SW480 (cell line): ENCODE results near the gene USP6NL.

Experiments
- DNase-seq: peaks from one replicate; pipeline ENCODE4 v3.0.0-alpha.2; 2016; ENCODE audit warnings: low spot score

USP6NL gene

DNA sequence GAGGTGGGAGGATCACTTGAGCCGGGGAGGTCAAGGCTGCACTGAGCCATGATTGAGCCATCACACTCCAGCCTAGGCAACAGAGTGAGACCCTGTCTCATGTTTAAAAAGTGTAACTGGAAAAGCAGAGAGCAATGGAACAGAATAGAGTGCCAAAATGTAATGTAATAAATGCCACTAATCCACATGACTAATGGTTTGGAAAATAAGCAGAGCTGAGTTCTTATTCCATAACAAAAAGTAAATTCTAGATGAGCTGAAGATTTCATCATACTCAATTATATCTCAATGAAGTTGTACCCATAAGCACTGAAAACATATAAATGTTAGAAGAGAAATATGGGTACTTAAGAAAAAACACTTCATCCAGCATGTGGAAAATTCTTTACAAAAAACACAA, 132.6 kb downstream of the USP6NL start:
- DNase-seq: no peak

DNA sequence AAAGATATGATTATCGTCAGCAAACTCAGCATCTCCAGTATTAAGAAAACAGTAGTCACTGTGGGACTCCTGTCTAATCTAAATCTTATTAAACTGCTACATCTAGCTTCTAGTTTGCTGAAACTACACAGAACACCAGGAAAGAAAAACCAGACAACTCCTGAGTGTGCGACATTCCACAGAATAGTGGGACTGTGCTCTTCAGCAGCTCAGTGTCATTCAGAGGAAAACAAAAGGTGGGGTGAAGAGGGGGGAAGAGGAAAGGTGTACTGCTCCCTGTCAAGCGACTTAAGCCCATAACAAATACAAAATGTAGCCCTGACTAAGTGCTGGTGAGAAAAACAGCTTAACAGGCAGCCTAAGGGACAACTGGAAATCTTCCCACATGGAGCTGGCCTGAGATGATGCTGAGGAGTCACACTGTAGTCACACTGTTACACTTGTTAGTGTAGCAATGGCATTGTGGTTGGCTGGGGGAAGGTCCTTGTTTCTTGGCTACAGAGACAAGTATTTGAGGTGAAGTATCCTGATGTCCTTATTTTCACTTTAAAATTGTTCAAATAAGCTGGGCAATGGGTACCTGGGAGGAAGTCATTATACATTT, 135.5 kb downstream of the USP6NL start:
- DNase-seq: no peak

- no peak for DNase-seq
These were observed 138.2 kb downstream of the USP6NL start for GRCh38 chr10:11473128-11473760.

- peak; percentile 34 for DNase-seq
These were observed 139.2 kb downstream of the USP6NL start for GRCh38 chr10:11472158-11472753.

DNA sequence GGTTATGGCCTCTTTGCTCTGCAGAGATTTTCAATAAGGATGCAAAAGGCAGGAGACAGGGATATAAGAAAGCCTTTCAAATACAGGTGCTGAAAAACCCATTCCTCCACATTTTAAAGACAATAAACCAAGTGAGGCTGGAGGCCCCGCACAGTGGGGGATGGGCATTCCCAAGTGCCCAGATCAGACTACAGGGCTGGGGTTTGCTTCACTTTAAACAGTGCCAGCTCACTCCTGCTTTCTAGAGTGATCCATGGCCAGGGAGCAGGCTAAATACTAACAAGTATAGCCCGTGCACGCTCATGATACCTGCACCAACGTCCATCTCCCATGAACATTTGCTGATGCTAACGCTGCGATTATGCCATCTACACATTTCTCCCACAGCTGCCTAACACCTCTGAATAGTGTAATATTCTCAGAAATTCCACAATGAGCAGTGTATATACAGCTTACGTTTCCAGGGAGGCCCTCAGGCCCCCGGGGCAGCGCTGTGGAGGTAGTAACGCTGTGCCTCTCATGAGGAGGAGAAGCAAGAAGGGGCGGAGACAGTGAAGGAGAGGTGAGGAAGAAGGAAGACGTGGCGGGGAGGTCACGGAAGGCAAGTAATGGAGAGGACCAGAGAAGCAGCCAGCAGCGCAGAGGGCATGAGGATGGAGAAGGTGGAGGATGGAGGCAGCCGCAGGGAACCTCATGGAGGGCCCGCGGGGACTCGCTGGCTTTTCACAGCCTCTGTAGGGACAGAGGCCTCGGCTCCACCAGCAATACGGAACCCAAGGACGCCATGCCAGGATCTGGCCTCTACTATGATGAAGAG, 141.7 kb downstream of the USP6NL start:
- DNase-seq: no peak

DNA sequence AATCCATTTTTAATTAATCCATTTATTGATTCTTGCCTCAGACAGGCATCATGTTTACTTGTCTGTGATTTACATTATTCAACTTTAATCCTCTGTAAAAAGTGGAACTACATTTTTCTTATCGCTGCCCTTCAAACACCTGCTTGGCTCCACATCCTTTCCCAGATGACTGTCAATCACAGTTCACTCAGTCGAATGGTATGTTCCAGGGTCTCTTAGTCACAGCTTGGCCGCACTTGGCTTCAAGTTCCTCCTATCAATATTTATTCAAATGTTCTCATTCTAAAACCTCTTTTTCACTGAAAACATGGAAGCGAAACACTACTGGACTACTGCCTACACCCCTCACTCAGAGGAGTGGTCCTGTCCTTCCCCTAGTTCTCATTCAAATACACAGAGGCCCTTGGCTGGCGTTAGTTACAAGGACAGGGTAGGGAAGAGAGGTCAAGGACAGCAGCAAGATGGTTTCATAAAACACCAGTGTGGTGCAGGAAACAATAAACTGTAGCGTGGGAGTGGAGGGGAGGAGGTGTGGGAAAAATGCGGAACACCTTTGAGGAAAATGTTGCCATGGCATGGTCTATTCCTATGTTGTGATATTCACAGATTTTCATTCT, 143.2 kb downstream of the USP6NL start:
- DNase-seq: no peak

DNA sequence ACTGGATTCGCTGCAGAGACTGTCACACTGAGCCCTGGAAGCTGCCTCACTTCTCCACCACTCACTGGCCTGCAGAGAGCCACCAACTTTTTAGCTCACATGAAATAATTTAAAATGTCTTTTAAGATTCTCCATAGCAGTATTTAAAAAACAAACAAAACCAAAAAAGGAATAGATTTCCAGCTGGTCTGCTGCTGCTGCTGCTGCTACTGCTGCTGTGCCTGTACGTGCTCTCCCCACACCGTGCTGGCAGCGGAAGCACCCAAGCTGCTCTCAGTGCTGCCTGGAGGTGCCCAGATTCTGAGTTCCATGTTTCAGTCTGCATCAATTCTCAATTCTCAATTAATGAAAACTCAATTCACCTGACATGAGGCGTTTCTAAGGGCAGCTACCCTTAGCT, 146.0 kb downstream of the USP6NL start:
- no peak for DNase-seq

GRCh38 chr10:11463111-11463510, 148.3 kb downstream of the USP6NL start:
- DNase-seq: no peak

GRCh38 chr10:11462071-11462470, 149.4 kb downstream of the USP6NL start:
- no peak for DNase-seq

DNA sequence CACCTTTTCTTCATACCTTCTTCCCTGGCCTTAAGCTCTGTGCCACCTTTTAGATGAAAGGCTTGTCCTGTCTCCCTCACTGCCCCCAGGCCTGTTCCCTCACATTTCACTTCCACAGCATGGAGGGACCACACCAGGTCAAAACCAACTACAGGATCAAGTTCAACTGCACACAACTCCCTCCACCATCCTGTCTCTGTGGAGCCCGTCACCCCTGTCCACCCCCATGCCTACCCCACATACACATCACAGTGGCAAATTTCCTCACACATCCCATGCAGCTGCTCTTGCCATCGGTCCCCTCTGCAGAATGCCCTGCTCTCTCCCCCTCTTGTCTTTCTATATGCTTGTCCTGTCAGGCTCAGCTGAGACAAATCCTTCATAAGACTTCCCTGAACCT, 154.1 kb downstream of the USP6NL start:
- no peak for DNase-seq

DNA sequence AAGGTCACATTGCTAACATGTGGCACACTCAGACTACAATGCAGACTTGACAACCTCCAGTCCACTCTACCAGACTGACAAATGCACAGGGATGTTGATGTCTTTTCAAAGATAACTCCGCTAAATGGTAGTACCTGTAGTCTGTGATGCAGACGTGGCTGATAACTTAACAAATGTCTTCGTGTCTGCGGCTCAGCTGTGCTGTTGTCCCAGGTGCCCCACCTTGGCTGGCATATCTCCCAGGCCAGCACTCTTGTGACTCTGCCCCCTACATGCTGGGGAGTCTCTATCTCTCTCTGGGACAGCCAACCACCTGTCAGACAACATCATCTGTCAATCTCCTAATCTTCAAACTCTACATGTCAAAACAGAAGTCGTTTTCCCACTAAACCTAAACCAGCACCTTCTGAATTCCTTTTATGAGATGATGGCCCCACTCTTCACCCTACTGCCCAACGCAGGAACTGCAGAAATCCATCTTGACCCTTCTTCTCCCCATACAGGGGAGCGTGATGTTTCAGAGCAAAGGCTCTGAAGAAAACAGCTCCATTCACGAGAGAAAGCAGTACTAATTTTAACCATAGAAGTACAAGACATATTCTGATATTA, 156.4 kb downstream of the USP6NL start:
- no peak for DNase-seq

DNA sequence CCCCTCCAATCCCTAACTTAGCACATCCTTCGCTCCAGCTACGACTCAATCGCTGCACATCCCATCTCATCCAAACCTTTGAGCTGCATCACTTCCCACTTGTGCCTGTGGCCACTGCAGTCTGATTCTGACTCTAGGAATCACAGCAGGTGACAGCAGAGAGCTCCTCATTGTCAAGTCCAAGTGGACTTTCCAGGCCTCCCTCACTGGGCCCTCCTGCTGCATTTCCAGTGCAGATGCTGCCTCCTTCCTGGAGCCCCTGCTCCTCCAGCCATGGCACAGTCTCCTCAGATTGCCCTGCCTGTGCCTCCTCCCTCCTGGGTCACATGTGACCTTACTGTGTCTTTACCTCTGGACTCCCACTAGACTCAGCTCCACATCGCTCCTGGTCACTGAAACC, 157.3 kb downstream of the USP6NL start:
- DNase-seq: no peak

DNA sequence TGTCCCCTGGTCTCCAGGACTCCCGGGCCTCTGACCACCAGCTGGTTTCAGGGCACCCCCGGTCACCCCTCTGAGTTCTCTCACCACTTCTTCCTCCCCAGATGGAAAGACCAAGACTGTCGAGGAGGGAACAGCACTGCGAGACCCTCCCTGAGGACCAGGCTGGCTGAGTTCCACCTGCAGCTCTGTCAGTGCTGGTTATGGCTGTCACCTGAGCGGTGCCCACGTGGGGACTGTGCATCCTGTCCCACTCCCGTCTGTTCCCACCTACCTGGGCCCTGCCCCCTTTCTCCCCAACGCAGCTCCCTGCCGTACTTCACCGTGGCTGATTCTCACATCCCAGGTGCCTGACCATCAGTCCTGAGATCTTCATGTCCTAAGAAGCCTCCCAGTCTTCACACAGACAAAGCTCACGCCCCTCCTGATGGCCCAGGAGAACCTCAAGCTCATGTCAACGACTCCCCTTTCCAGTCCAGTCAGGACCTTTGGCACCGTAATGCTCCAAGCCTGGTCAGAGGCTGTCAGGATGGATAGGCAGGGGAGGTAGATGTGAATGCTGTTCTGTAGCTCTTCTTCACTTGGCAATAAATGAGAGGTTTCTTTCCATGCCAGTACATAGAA, 159.7 kb downstream of the USP6NL start:
- no peak for DNase-seq

DNA sequence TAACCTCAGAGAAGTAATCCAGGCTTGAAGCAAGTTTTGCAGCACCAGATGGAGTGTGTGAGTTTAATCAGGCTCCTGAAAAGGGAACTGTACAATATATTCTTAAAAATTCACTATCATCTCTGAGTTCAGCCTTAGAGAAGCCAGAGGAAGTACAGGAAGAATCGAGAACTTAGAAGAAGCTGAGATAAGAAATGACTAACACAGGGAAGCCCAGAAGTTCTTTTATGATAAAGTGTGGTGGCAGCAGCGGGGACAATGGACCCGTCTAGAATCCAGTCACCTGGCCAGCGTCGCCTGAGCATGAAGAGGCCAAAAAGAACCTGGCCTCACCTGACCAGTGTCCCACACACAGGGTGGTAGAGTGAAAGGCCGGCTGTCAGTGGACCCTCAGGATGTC, 161.0 kb downstream of the USP6NL start:
- no peak for DNase-seq

DNA sequence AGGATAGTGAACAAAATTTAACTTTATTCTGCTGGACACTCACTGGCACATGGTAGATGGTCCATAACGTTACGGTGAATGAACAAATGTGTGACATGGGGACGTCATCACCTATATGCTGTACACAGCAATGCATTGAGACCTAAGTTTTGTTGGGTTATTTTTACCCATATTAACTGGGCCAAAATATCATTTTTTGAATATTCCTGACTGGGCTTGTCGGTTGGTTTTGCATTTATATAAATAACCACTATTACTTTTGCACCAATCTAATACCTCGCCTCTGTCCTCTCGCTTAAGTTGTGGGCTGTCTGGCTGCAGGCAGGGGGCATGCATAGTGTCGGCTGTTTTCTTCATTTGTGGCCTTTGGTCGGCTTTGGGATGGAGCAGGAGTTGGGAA, 161.7 kb downstream of the USP6NL start:
- no peak for DNase-seq

DNA sequence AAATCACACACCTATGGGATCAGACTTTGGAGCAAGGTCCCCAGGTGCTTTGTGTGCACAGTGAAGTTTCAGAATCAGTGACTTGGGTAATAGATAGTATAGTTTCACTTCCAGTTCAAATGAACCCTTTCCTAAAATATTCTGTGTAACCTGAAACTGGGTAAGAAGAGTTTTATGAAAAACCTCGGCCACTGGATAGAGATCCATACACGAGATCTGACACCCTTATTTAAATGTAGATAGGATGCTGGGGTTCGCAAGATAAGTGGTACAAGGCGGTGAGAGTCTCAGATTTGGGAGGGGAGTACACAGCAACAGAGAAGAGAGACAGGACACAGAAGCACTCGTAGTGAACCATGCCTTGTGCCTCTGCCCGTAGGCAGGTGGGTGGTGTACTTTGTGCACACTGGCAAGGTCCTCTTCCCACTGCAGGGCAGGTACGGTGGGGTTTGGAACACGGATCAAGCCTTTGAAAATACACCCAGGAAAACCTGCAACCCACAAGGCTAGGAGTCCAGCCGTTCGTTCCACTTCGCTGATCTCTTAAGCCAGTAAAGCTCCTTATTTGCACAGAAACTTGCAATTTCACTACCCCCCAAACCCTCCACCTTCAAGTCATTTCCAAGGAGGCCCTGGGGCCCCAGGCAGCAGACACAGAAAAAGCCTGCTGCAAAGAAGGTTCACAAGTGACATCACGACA, 162.8 kb downstream of the USP6NL start:
- DNase-seq: no peak

GRCh38 chr10:11448190-11448544, 163.3 kb downstream of the USP6NL start:
- no peak for DNase-seq

GRCh38 chr10:11447586-11447985, 163.9 kb downstream of the USP6NL start:
- DNase-seq: no peak

DNA sequence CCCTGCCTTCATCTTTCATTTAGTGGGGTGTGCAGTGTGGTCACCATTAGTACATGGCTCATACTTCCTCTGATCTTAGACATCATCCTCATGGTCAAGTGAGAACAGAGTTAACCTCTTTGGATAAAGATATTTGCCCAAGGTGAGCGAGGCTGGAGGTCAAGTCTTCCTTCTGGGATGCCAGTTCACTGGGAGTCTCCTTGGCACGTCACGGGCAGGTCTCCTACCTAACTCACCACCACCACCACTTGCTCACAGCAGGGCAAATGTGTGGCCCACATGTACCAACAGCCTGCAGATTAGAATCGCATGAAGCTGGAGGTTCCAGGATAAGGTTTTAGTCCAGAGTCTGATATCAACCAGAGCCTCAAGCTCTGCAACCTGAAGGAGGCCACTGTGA, 164.6 kb downstream of the USP6NL start:
- no peak for DNase-seq

- no peak for DNase-seq
These were observed 165.3 kb downstream of the USP6NL start for GRCh38 chr10:11446133-11446532.
